Keratinocyte (primary cell): ENCODE data around the gene HIVEP1. TPM values are rescaled to one million over a fixed set of nuclear protein-coding genes. Genes with fewer than 3 reads are reported as not detected.
A peak's percentile ranks its signal among the peaks of the same experiment; 100 is the strongest.

ENCODE experiments used
- DNase-seq: peaks from one replicate; pipeline ENCODE4 v3.0.0-alpha.2; 2011; ENCODE audit warnings: low read depth, missing footprints, low spot score
- FAIRE-seq: peaks from 2 replicates; lab custom pipeline; 2011; peaks lifted over from hg19 to GRCh38; lab: Jason Lieb, UNC
- H2AFZ ChIP-seq: 2 replicates; pipeline ENCODE4 v1.6.0; 2012; ENCODE audit warnings: low read length, control low read depth, inconsistent platforms; ENCODE audit not compliant: control insufficient read depth
- H3K27ac ChIP-seq: 2 replicates; pipeline ENCODE4 v1.5.1; 2011; ENCODE audit warnings: low read length; ENCODE audit not compliant: control insufficient read depth, insufficient read depth
- H3K27me3 ChIP-seq: 3 replicates; pipeline ENCODE4 v1.6.0; 2011; ENCODE audit warnings: low read length; ENCODE audit not compliant: control insufficient read depth, insufficient read depth; ENCODE audit errors: extremely low read depth
- H3K36me3 ChIP-seq, 2 experiments: 2 replicates in 1 of 2; 3 replicates in 1 of 2; pipeline ENCODE4 v1.5.1; 2011; ENCODE audit warnings: low read length in 2 of 2, mild to moderate bottlenecking in 1 of 2; ENCODE audit not compliant: control insufficient read depth in 2 of 2, insufficient read depth in 2 of 2; ENCODE audit errors: extremely low read depth in 1 of 2
- H3K4me1 ChIP-seq: 3 replicates; pipeline ENCODE4 v1.5.1; 2011; ENCODE audit warnings: low read length; ENCODE audit not compliant: control insufficient read depth, insufficient read depth; ENCODE audit errors: extremely low read depth
- H3K4me2 ChIP-seq: 3 replicates; pipeline ENCODE4 v1.6.0; 2011; ENCODE audit warnings: low read depth, low read length; ENCODE audit not compliant: control insufficient read depth, insufficient read depth; ENCODE audit errors: extremely low read depth
- H3K4me3 ChIP-seq, 3 experiments: fragments of 200-600 bp in 1 of 3; sonication (generic) in 1 of 3; 2 replicates in 2 of 3; 3 replicates in 1 of 3; pipeline ENCODE4 v1.5.1; 2011 to 2016; ENCODE audit warnings: low read length in 3 of 3, mild to moderate bottlenecking in 3 of 3, control low read depth in 2 of 3, inconsistent platforms in 1 of 3, low read depth in 1 of 3, mixed read lengths in 1 of 3, mixed run types in 1 of 3, moderate library complexity in 1 of 3; ENCODE audit not compliant: control insufficient read depth in 2 of 3, insufficient read depth in 2 of 3; ENCODE audit errors: extremely low read depth in 1 of 3
- H3K79me2 ChIP-seq: 2 replicates; pipeline ENCODE4 v1.6.0; 2012; ENCODE audit warnings: low read length; ENCODE audit not compliant: control insufficient read depth, insufficient read depth
- H3K9ac ChIP-seq: 3 replicates; pipeline ENCODE4 v1.6.0; 2011; ENCODE audit warnings: low read length; ENCODE audit not compliant: control insufficient read depth, insufficient read depth; ENCODE audit errors: extremely low read depth
- H3K9me1 ChIP-seq: 3 replicates; pipeline ENCODE4 v1.6.0; 2011; ENCODE audit warnings: low read length; ENCODE audit not compliant: control insufficient read depth, insufficient read depth; ENCODE audit errors: extremely low read depth
- H3K9me3 ChIP-seq: 2 replicates; pipeline ENCODE4 v1.5.1; 2012; ENCODE audit warnings: low read depth, low read length; ENCODE audit not compliant: control insufficient read depth
- H4K20me1 ChIP-seq: 3 replicates; pipeline ENCODE4 v1.6.0; 2011; ENCODE audit warnings: low read length; ENCODE audit not compliant: control insufficient read depth, insufficient read depth; ENCODE audit errors: extremely low read depth
- CTCF ChIP-seq, 3 experiments: IDR thresholded peaks in 1 of 3; conservative IDR thresholded peaks in 1 of 3; optimal IDR thresholded peaks in 1 of 3; 2 replicates in 2 of 3; 3 replicates in 1 of 3; pipeline versions ENCODE3 to v1.5.1; 2011; ENCODE audit warnings: low read length in 3 of 3, mild to moderate bottlenecking in 3 of 3, moderate library complexity in 2 of 3, control low read depth in 1 of 3, inconsistent platforms in 1 of 3; ENCODE audit not compliant: insufficient read depth in 2 of 3; ENCODE audit errors: extremely low read depth in 1 of 3
- EZH2 ChIP-seq: IDR thresholded peaks from one replicate; pipeline ENCODE4 v1.6.1; 2012; ENCODE audit warnings: inconsistent platforms, mild to moderate bottlenecking, low read length, moderate library complexity
- dilution Hi-C: fragments of 300-500 bp; cut with MboI; formaldehyde crosslinking; loops from one replicate; pipeline ENCODE4 v1.7.0; 2020; ENCODE audit warnings: low sequenced_read_pairs; ENCODE audit not compliant: extremely low pct_ligation_motif_present
- polyA plus RNA-seq, 5 experiments: library from polyadenylated mRNA; depleted of rRNA in 3 of 5; stranded (reverse) in 3 of 5; stranded (forward) in 1 of 5; unstranded in 1 of 5; fragments of >200 nt; gene quantifications; 1 replicate in 1 of 5; 2 replicates in 3 of 5; 3 replicates in 1 of 5; pipeline versions ENCODE4 v1.2.1 to v1.2.3, GENCODE V29; 2011 to 2012; ENCODE audit warnings: missing spikeins in 2 of 5, low read depth in 1 of 5, low replicate concordance in 1 of 5

The HIVEP1 gene
- polyA plus RNA-seq, 1 donor (not counting 4 experiments of a cell fraction or from before 2014, with no cell fraction given): 13.7 TPM

DNA sequence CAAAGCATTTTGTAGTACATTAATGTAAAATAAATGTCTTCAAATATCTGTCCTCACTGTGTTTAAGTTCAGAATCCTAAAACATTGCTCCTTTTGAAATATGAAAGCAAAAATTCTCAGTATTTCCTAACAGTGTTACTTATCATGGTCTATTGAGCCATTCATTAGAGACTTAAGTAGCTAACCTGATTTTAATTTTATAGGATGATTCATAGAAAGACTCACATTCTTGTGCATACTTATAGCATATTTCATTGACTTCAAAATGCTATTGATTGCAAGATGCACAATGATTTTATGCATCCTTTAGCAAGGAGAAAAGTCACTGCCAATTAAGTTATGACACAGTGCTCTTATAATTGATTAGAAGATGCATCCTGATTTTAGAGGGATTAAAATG is 85.7 kb downstream of the HIVEP1 start:
- TF ChIP-seq EZH2 (no peak), CTCF (optimal IDR thresholded peaks at IDR 0.05 in 1 of 3, IDR thresholded peaks at IDR 0.05 in 1 of 3, conservative IDR thresholded peaks at IDR 0.05 in 1 of 3; ENCODE audit: extremely low read depth in 1 of 3, insufficient read depth in 2 of 3, low read length in 3 of 3) (no peak)
- dilution Hi-C loops: no loop called here
- Histone ChIP-seq H3K4me1 (peaks cover 5% of the 10 kb centered on the region), H3K27ac (no peak overlapping the region), H2AFZ (no peak overlapping the region), H3K4me2 (no peak overlapping the region), H3K4me3 (no peak overlapping the region), H3K9ac (no peak overlapping the region), H4K20me1 (no peaks in the 10 kb centered on the region), H3K79me2 (no peaks in the 10 kb centered on the region), H3K9me3 (no peaks in the 10 kb centered on the region), H3K9me1 (no peaks in the 10 kb centered on the region), H3K27me3 (no peaks in the 10 kb centered on the region), H3K36me3 (peaks cover 0 to 2% of the 10 kb centered on the region in 2 experiments)
- DNase-seq (no peak), FAIRE-seq (no peak)

GRCh38 chr6:12099623-12100338 is 87.7 kb downstream of the HIVEP1 start:
- Histone ChIP-seq H3K9ac (no peak overlapping the region), H3K36me3 (peaks cover 0 to 2% of the 10 kb centered on the region in 2 experiments), H2AFZ (no peak overlapping the region), H4K20me1 (no peaks in the 10 kb centered on the region), H3K27me3 (no peaks in the 10 kb centered on the region), H3K4me1 (peaks cover 5% of the 10 kb centered on the region), H3K9me1 (no peaks in the 10 kb centered on the region), H3K79me2 (no peaks in the 10 kb centered on the region), H3K4me2 (no peak overlapping the region), H3K27ac (no peak overlapping the region), H3K9me3 (no peaks in the 10 kb centered on the region), H3K4me3 (no peak overlapping the region)
- no peak for DNase-seq
- no peak for TF ChIP-seq CTCF (optimal IDR thresholded peaks at IDR 0.05 in 1 of 3, IDR thresholded peaks at IDR 0.05 in 1 of 3, conservative IDR thresholded peaks at IDR 0.05 in 1 of 3; ENCODE audit: extremely low read depth in 1 of 3, insufficient read depth in 2 of 3, low read length in 3 of 3)
- TF ChIP-seq EZH2: no peak
- FAIRE-seq: peak; percentile 52
- dilution Hi-C loops: no loop called here
